HG03442 (cell line): ENCODE measurements around the gene PTPN14.
"Not testable (repeated sequence)": the region's sequence is repeated elsewhere in the genome, so short reads cannot be mapped to it uniquely, and the experiment has no call there.

ENCODE experiments used
- ATAC-seq: cut with Tn5 transposase; IDR thresholded peaks from one replicate; pipeline ENCODE4 v1.9.1; 2021; ENCODE audit warnings: mild to moderate bottlenecking, moderate library complexity; ENCODE audit not compliant: unreplicated experiment

PTPN14 gene

DNA sequence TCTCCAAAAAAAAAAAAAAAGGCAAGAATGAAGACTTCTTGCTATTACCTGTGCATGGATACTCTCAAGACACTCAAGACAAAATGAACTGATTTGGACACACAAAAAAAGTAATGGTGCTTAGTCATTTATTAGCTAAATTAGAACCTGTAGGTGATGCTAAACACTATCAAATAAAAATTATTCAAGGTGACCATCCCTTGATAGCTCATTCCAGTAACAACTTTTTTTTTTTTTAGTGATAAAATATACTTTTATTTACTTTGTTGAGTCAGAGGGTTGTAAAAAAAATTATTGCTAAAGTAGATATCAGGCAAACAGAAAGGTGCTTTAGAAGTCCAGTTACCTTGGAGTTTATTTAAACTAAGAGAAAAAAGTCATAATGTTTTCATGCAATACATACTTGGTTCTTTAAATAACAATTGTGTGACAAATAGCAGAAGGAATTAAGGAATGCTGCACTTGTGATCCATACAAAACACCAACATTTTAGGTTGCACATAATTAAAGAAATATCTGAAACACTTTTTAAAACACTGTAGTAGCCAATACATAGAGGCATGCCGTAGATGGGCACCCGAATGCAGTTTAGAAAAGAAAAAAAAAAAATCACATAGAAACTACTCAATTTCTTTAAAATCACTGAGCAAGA is 69.3 kb downstream of the PTPN14 start:
- ATAC-seq: not testable (repeated sequence)

DNA sequence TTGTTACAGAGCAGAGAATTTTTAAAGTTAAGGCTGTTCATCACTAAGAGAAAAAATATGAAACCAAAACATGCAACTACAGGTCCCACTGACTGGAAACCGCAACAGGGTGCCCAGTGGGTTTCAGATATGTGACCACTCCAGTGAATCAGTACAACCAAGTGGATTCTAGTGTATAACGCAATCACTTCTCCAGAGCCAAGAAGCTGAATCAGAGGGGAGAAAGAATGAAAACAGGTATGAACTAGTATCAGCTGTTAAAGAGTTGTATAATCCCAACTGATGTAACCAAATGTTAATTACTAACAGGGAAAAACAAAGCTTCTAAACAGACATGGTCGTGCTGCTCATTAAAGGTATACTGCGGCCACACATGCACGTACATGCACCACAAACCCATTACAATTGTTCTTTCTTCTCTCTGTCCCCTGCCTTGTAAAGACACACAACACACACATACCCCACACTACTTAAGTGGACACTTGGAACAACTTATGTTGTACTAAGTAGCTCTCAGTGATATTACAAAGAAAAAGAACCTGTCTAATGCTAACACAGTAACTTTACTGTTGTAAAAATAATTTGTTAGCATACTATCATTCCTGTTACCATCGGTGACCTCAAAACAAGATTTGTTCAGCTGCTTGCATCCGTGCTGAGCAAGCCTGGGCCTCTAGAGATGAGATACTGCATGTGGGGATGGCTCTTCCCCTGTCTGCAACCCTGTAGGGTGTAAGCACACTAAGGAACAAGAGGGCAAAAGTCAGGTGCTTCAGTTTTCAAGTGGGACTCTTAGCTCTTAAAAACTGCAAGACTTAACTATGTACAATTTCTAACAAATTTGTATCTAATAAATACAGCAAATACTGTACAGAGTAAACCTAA is 74.2 kb downstream of the PTPN14 start:
- no peak for ATAC-seq

DNA sequence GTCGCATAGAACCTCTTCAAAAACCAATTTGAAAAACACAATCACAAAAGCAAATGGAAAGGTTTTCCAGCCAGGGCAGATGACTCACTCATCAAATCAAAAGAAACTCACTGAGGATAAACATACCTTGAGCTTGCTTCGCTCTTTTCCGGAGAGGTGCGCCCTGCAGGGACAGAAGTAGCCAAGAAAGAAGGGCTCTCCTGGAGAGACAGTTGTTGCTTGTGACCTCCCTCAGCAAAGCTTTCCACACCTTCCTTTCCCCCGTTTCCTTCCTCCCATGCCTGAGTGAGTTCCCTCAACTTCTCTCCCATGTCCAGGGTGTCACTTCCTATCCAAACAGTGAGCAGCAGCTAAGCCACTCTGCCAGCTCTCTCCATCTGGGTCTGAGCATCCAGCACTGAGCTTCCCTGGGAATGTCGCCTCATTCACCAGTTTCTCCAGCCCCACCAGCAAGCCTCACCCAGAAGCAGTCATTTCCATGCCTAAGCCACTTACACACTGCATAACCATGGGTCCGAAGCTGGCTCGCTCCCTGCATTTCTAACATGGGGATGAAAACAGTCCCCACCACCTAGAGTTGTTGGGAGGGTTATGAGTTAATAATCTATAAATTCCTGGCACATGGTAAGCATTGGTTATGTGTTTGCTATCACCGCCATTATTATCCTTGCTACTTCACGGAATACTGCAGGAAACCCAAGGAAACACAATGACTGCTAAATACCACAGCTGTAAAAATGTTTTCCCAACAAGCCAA is 75.0 kb downstream of the PTPN14 start:
- no peak for ATAC-seq

DNA sequence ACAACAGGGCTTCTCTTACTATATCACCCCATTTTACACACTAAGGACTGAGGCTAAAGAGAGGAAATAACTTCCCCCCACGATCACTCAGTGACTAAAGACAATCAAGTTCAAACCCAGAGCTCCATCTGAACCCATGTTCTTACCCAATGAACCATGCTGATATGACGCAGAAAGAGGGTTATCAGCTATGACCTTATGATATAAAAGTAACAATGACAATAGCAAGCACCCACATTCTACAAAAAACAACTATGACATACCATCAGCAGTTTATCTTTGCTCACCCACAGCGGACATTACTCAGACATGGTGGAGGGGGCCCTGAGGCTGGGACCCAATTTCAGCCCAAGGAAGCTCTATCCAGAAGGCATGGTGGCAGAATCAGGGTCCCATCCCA is 75.7 kb downstream of the PTPN14 start:
- no peak for ATAC-seq

DNA sequence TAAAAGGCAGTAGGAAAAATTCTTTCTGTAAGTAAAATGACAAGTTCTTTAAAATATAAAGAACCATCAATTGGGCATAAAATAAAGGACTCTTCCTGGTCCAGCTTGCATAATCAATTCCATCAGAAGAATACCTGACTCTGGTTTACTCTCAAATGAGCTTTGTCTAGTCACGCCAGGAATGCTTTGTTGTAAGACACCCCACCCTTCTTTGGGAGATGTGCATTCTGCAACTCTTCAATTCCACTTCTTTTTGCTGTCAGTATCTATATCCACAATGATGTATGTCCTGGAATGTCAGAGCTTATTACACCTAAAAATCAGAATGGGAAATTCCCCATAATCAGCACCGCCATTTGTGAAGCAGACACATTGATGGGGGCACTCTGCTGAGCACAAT is 76.1 kb downstream of the PTPN14 start:
- no peak for ATAC-seq

DNA sequence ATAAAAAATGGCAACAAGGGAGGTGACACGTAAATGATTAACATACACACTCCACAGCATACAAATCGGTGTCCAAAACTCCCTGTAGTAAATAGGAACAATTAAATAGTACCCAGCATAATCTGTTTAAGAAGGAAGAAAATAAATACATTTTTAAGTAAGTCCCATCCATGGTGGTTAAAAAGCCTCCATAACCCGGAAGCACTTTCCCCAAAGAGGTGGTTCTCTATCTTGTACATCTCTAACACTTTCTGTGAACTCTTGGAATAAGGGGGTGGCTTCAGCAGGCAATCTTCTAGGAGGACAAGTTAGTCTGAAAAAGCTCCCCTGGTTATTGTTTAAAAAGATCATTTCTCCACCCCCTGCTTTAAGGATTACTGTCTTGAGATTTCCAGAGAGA is 76.9 kb downstream of the PTPN14 start:
- no peak for ATAC-seq

DNA sequence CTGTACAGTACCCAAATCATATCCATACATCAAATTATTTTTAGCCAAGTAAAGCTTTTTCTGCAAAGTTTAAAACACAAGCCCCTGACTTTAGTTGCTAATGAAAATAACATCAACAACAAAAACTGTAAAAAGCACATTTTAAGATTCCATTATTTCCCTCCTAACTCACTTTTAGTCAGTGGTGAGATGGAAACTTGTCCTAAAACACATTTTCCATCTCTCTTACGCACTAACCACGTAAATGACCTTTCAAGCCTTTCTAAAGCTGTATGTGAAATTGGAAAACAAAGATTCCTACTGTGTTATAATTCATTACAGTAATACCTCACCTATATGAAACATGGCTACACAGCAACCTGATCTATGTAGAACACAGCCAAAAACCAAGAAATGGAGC is 77.5 kb downstream of the PTPN14 start:
- ATAC-seq: no peak

DNA sequence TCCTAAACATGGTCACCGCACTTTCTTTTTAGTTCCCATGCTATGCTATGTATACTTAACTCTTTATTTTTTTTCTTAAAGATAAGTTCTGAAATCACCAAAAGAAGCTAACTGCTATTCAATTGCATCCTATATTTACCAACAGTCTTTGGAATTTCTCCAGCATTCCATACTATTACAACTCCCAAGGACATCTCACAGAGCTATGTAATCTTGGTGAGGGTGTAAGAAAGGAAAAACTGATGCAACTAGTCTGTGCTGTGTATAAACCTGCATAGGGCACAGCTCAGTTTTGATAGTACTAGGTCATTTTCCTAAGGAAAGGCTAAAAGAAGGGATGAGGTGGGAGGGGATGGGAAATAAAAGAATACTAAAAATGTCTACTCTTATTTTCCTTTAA is 78.0 kb downstream of the PTPN14 start:
- no peak for ATAC-seq

DNA sequence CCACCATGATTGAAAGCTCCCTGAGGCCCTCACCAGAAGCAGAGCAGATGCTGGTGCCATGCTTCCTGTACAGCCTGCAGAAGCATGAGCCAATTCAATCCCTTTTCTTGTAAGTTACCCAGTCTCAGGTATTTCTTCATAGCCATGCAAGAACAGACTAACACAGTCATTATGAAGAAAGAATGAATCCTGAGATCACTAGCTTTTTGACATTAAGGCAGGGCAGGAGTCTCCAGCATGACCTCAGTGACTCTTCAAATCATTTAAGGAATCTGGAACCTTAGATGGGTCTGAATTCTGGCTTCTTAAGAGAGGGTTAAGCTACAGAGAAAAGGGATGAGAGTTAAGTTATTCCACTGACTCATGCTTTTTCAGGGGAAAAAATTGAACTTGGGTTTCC is 79.0 kb downstream of the PTPN14 start:
- ATAC-seq: no peak

DNA sequence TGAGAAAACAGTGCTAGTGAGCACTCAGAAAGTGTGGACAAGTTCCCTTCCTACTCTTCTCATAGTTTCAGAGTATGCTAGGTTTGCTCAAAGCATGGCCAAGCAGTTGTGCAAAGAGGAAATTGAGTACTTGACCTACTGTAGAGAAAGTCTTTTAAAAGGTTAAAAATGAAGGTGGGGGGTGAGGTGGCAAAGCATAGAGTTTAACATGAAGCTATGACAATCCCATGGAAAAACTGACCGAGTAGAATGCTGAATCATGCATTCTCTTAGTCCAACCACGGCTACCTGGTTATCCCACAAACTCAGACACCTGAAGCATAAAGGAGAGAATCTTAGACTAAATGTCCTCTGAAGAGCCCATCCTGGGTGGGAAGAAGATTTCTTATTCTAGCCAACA is 79.9 kb downstream of the PTPN14 start:
- ATAC-seq: no peak

DNA sequence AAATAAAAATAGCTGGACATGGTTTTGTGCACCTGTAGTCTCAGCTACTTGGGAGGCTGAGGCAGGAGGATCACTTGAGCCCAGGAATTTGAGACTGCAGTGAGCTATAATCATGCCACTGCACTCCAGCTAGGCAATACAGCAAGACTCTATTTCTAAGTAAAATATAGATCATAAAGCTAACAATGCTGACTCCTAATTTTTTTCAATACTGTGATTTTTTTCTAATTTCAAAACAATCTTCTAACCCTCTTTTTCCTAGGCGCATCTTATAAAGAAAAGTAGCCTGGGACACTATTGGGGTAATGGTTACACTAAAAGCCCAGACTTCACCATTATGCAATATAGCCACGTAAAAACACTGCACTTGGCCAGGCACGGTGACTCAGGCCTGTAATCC is 81.3 kb downstream of the PTPN14 start:
- ATAC-seq: no peak

DNA sequence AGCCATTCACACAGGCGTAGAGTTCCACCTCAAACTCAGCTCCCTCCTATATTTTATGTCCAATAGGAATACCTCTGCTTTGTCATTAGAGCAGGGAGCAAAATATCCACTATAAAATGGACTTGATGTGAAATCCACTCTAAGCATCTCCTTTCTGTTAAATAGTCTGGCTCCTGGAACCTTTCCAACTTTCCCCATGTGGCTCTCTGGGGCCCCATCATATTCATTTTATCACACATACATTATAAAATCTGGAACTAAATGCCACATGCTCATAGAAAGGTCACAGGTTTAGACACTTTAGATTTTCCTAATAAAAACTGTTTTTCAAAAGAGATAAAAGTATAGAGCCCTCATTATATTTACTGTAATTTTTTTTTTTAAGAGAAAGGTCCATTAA is 82.1 kb downstream of the PTPN14 start:
- ATAC-seq: no peak

DNA sequence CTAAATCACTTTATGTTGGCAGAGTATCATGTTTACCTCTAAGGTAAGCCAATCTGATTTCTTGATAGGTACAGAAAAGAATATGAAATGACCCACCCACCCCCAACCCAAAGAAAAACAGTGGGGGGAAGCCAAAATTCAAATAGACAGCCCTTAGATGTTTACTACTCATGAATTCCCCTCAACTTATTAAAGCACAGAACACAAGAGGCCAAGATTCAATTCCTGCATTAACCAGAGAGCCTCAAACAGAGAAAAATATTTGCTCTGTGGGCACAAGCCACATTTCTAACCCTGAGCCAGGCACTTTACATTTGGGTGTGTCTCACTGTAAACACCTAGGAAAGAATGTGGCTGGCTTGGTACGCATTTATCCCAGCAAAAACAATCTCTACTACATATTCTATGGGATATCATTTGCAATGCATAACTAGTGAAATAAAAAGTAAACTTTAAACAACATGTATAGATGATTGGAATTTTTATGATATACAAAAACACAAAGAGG is 84.3 kb downstream of the PTPN14 start:
- ATAC-seq: no peak

DNA sequence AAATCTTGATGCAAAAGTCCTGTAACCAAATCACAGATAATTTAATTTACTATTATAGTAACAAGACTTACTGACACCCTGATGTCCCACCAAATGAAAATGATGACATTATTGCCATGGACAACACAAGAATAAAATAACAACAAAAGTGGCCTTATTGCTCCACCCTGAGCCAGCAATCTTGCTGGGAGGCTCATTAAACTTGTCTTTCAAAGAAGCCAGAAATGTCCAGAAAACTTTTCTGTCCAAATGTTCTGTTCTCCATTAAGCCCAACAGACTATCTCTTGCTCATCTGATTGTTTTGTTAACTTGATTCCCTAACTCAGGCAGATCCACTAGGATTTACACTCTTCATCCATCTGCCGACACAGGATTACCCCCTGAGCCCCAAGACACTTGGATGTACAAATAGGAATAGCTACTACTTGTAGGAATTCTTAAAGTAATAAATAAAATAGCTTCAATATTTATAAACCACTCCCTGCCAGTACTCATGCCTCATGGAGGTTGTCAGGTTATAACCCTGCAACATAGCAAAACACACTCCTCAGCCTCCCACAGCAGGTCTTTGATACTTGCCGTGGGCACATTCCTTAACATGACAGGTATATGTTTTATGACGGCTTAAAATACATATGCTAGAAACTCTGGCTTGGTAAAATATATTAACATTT is 84.9 kb downstream of the PTPN14 start:
- ATAC-seq: no peak

DNA sequence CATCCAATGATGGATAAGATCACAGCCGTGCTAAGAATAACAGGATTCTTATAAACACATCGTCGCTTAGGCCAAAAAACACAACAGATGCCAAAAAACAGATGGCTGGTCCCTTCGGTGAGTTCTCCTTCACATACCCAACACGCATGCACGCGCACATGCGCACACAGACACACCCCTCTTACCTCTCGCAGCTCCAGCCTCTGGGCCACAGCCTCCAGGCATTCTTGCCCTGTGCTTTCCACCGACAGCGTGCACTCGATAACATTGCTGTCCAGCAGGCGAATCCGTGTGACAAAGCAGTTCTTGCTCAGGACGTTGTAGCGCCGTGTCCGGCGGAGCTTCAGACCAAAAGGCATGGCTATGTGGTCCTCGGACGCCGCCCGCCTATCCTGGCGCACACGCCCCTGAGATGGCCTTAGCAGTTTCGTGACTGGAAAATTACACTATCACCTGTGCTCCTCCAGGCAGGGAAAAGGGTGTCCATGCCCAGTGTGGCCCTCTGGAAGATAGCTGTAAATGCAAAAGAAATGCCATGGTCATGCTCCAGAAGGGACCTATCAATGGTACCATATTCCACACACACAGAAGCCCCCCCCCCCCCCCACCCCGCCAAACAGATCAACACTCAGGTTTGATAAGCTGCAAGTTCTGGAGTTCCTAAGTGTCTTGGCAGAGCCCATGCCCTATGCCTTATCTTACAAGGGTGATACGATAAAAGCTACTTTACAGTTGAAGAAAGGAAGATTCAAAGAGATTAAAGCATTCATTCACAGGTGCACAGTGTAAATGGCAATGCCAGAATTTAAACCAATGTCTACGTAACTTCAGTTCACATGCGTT is 86.7 kb downstream of the PTPN14 start:
- no peak for ATAC-seq

DNA sequence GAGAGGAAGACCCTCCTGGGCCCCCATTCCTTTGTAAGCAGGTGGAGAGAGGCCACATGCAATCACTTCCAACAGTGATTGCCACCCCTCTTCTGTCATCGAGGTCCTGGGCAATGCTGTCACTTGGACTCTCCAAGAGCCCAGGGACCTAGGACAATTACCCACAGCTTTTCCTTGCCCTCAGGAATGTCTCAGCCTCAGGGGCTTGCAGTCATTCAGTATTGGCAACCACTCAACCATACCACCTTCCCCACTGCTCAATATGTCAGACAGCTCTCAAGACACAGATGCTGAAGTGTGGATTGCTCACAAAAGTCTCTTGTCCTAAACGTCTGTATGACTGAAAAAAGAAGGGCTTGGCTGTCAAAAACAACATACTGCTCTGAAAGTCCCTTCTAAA is 87.8 kb downstream of the PTPN14 start:
- no peak for ATAC-seq

DNA sequence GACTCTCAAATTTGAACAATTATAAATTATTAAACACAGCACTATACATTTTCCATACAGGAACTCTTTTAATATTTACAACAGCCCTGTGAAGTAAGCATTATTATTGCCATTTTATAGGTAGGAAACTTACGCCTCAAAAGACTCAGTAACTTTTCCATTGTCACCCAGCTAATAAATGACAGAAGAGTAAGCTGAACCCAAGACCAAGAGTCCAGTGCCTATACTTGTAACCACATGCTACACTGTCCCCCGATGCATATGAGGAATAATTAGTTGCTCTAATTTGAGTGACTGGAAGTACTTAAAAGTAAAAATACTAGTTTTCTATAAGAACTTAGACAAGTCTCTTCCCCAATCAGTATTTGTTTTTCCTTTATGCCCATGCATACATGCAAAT is 88.5 kb downstream of the PTPN14 start:
- no peak for ATAC-seq

DNA sequence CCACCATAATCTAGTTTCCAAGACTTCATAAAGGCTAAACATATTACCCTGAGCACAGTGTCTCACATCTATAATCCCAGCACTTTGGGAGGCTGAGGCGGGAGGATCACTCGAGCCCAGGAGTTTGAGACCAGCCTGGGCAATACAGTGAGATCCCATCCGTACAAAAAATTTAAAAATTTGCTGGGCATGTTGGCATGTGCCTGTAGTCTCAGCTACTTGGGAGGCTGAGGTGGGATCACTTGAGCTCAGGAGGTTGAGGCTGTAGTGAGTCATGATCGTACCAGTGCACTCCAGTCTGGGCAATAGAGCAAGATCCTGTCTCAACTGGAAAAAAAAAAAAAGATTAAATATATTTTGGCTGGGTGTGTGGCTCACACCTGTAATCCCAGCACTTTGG is 90.1 kb downstream of the PTPN14 start:
- ATAC-seq: no peak

DNA sequence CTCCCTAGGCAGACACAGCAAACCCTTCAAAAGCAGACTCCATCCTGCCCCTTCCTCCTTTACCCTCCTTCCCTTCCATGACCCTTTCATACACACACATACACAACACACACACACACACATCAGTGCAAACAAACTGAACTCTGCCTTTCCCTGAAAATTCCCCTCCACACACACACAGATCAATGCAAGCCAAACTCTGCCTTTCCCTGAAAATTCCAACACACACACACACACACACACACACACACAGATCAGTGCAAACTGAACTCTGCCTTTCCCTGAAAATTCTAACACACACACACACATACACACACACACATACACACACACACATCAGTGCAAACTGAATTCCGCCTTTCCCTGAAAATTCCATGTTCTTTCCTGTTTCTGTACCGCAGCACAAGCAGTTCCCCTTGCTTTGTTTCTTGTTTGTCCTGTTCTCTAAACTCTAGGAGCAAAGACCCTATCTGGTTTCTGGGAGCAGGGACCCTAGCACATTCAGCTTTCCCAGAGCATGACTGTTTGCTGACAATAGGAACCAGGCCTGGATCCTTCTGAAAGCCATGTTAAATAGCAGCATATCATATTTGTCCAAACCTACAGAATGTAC is 91.0 kb downstream of the PTPN14 start:
- ATAC-seq: no peak

DNA sequence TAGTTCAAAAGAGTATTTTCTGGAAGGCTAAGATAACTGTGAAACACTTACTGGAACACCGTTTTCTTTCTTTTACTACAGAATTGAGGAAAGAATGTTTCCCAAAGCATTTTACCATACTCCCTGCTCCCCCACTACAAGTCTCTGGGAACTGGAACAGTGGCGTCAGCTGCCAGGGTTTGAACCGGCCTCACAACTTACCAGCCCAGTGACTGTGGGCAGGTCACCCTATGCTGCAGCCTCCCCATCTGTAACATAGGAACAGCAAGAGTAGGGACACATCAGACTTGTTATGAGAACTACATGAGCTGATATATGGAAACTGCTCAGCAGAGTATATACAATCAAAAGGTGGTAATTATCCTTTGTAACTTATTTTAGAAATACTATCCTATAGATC is 91.5 kb downstream of the PTPN14 start:
- ATAC-seq: no peak
